Measurements from ENCODE around the gene SSB. TPM values are rescaled to one million over a fixed set of nuclear protein-coding genes. Genes with fewer than 3 reads are reported as not detected.
"Not testable (repeated sequence)": the region's sequence is repeated elsewhere in the genome, so short reads cannot be mapped to it uniquely, and the experiment has no call there.

SSB gene
- total RNA-seq, 1 donor from 2014 or later = 110 TPM

DNA sequence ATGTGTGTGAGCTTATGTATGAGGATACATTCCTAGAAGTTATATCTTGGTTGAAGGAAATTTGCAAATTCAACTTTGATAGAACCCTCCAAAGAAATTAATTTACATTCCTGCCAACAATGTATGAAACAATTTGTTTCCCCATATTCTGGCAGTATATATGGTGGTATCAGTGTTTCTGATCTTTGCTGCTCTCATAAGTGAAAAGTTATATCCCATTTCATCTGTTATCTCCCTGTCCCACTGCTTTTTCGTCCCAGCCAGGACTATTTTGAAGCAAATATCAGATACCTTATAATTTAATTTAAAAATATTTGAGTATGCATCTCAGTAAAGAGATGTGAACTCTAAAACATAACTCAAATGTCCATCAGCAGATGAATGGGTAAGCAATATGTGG lies 35.7 kb downstream of the SSB start:
- DNase-seq (ENCODE audit: low read depth) = no peak
- TF ChIP-seq, protein P1, sequence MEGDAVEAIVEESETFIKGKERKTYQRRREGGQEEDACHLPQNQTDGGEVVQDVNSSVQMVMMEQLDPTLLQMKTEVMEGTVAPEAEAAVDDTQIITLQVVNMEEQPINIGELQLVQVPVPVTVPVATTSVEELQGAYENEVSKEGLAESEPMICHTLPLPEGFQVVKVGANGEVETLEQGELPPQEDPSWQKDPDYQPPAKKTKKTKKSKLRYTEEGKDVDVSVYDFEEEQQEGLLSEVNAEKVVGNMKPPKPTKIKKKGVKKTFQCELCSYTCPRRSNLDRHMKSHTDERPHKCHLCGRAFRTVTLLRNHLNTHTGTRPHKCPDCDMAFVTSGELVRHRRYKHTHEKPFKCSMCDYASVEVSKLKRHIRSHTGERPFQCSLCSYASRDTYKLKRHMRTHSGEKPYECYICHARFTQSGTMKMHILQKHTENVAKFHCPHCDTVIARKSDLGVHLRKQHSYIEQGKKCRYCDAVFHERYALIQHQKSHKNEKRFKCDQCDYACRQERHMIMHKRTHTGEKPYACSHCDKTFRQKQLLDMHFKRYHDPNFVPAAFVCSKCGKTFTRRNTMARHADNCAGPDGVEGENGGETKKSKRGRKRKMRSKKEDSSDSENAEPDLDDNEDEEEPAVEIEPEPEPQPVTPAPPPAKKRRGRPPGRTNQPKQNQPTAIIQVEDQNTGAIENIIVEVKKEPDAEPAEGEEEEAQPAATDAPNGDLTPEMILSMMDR (conservative IDR thresholded peaks at IDR 0.05; ENCODE audit: low read depth, low read length) = no peak

DNA sequence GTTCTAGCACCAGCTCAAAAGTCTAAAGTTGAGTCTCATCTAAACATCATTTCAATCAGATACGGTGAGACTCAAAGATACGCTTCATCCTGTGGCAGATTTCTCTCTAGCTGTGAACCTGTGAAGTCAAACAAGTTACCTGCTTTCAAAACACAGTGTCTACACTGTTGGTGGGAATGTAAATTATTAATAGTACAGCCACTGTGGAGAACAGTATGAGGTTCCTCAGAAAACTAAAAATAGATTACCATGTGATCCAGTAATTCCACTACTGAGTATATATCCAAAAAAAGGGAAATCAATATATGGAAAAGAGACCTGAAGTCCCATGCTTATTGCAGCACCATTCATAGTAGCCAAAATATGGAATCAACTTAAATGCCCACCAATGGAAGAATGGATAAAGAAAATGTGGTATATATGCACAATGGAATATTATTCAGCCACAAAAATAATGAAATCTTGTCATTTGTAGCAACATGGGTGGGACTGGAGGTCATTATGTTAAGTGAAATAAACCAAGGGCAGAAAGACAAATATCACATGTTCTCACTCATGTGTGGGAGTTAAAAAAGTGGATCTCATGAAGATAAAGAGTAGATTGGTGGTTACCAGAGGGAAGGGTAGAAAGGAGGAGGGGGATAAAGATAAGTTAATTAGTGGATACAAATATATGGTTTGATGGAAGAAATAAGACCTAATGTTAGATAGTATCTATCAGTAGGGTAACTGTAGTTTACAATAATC lies 40.2 kb downstream of the SSB start:
- no peak overlapping the region for H3K4me3 ChIP-seq (ENCODE audit: low read depth, low read length)
- no peak for DNase-seq (ENCODE audit: low read depth)
- TF ChIP-seq, protein P1 (conservative IDR thresholded peaks at IDR 0.05; ENCODE audit: low read depth, low read length) = no peak

More for the DNA sequence above, 35.7 kb downstream of the SSB start:
- no peak overlapping the region for H3K4me3 ChIP-seq (ENCODE audit: low read depth, low read length)

DNA sequence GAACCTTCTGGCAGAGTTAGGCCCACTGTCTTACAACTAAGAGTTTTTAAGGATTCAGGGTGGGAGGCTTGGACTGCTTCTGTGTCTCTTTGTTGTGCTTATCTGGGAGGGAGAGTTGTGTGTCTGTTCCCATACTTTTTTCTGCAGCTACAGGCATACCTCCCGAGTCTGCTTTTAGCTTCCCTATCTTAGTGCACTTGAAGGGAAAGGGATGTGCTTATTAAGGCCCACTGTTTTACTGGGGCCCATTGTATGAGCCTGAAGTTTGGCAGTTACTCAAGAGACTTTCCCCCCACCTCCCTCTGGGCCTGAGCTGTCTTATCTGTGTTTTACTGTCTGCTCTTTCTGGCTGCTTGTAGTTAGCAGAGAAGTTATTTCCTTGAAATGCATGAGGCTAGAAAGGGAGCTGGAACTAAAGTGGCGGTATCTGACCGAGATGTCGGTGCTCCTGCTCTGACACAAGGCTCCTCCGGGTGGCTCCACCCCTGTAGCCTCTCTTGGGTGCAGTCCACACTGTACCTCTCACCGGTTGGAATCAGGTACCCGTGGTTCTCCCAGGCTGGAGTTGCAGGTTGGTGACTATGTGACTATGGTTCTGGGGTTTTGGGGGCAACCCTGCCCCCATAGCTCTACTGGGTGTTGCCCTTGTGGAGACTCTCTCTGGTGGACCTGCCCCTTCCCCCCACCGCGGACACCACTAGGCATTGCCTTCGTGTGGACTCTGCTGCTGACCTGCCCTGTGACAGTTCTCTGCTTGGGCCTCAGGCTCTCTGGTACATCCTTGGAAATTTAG lies 41.5 kb downstream of the SSB start:
- TF ChIP-seq, protein P1 (conservative IDR thresholded peaks at IDR 0.05; ENCODE audit: low read depth, low read length) = no peak
- H3K4me3 ChIP-seq (ENCODE audit: low read depth, low read length) = no peak overlapping the region

DNA sequence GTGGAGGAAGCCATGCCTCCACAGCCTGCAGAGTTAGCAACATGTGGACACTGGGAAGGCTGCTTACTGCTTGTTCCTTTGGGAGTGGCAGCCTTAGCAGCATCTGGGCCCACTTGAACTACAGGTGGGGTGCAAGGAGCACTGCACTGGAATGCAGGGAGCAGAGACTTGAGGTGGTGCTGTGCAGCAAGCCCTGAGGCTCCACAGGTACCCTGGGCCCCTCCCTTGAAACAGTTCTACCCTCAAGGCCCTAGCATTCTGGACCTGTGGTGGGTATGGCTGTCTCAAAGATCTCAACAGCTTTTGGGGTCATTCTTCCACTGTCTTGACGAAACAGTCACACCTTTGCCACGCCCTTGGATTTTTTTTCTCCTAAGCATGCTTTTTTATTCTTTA lies 42.1 kb downstream of the SSB start:
- no peak for DNase-seq (ENCODE audit: low read depth)
- TF ChIP-seq, protein P1 (conservative IDR thresholded peaks at IDR 0.05; ENCODE audit: low read depth, low read length) = no peak
- H3K4me3 ChIP-seq (ENCODE audit: low read depth, low read length) = no peak overlapping the region

More for the DNA sequence above, 41.5 kb downstream of the SSB start:
- no peak for DNase-seq (ENCODE audit: low read depth)

DNA sequence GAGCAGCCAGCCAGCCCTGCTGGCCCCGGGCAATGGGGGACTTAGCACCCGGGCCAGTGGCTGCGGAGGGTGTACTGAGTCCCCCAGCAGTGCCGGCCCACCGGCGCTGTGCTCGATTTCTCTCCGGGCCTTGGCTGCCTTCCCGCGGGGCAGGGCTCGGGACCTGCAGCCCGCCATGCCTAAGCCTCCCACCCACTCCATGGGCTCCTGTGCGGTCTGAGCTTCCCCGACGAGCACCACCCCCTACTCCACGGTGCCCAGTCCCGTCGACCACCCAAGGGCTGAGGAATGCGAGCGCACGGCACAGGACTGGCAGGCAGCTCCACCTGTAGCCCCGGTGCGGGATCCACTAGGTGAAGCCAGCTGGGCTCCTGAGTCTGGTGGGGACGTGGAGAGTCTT lies 43.0 kb downstream of the SSB start:
- H3K4me3 ChIP-seq (ENCODE audit: low read depth, low read length); DNase-seq (ENCODE audit: low read depth): not testable (repeated sequence)

DNA sequence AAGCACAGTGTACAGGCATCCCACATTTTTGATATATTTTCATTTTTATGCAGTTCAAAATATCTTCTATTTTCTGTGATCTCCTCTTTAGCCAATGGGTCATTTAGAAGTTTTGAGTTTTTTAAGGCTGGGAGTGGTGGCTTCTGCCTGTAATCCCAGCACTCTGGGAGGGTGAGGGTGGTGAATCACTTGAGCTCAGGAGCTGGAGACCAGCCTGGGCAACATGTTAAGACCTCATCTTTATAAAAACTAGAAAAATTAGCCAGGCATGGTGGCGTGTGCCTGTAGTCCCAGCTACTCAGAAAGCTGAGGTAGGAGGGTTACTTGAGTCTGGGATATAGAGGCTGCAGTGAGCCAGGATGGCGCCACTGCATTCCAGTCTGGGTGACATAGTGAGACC lies 46.3 kb downstream of the SSB start:
- DNase-seq (ENCODE audit: low read depth) = no peak
- no peak overlapping the region for H3K4me3 ChIP-seq (ENCODE audit: low read depth, low read length)
- TF ChIP-seq, protein P1 (conservative IDR thresholded peaks at IDR 0.05; ENCODE audit: low read depth, low read length) = no peak

DNA sequence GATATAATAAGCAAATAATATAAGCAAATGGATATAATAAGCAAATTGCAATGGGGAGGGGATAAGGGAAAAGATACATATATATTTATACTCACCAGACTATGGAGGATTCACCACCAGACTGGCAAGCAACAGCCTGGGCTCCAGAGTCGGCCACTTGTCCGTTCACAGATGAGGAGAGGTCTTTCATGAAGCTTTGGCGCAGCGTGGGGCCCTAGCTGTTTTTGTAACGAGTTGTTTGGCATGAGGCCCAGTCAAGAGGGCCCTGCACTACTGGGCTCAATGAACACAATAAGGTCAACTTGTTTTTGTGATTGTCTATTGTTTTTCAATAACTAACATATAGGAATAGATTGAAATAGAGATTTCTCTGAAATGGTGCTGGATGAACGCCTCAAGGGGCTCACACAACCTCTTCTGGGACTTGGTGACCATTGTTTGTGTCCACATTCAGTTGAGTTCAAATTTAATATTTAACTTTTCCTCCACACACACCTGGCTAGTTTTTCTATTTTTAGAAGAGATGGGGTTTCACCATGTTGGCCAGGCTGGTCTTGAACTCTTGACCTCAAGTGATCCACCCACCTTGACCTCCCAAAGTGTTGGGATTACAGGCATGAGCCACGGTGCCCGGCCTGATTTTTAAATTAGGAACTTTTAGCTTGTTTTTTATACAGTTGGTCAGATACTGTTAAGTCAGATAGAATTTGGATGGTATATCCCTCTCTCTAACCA lies 50.5 kb downstream of the SSB start:
- DNase-seq (ENCODE audit: low read depth); H3K4me3 ChIP-seq (ENCODE audit: low read depth, low read length): not testable (repeated sequence)
